ENCODE data around the gene AQP12A.

GRCh38 chr2:240736281-240737250, 44.9 kb downstream of the AQP12A start:
- TF ChIP-seq CTCF (IDR thresholded peaks at IDR 0.05), result no peak
- no peak for TF ChIP-seq POLR2A (IDR thresholded peaks at IDR 0.05)

Measured in thyroid gland (tissue), 4 donors.